GM19452 (cell line): ENCODE data around the gene CLEC16A.

Source experiments
- ATAC-seq: cut with Tn5 transposase; IDR thresholded peaks from one replicate; pipeline ENCODE4 v1.9.1; 2021; ENCODE audit not compliant: unreplicated experiment

Gene CLEC16A

GRCh38 chr16:10987361-10988163 lies 43.2 kb downstream of the CLEC16A start:
- ATAC-seq = no peak

DNA sequence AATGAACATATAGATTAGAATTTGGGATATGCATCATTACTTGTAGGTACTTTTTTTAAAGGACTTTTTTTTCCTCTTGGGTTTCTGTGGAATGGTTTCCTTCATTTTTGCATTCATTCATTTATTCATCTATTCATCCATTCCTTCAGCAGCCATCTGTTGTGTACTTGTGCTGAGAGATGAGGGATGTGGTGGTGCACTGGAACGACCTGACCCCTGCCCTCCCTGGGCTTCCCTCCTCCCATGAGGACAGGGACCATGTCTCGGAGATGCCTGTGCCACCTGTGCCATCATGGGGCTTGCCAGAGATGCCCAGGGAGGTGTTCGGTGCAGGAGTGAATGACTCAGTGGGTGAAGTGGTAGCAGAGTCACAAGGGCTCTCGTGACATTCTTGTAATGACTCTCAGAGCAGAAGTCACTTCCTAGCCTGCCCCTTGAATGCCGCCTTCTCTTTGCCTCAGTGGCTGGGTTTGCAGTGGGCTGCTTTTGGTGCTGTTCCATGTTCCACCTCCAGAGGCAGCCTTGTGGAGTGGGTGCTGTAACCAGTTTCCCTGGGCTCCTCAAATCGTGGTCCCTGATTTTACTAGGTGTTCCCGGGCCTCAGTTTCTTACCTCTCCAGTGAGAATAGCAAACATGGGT lies 43.9 kb downstream of the CLEC16A start:
- ATAC-seq = peak; percentile 67

GRCh38 chr16:10988879-10989278 lies 44.5 kb downstream of the CLEC16A start:
- no peak for ATAC-seq

DNA sequence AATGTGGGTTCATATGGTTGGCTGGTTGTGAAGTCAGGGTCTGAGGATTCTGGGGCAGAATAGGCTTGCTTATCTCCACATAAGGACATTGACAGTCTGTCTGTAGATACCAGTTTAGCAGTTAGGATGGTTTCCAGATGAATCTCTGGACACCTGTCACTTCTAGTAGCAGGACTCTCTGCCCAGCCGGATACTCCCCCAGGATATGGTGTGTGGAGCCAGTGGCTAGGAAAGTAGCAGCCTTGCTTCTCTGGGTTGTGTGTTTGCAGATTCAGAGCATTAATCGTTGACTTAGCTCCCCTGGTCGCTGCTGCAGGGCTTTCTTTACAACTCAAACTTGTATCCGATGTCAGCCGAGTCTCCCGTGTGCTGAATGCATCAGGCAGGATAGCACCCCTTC lies 45.2 kb downstream of the CLEC16A start:
- no peak for ATAC-seq

DNA sequence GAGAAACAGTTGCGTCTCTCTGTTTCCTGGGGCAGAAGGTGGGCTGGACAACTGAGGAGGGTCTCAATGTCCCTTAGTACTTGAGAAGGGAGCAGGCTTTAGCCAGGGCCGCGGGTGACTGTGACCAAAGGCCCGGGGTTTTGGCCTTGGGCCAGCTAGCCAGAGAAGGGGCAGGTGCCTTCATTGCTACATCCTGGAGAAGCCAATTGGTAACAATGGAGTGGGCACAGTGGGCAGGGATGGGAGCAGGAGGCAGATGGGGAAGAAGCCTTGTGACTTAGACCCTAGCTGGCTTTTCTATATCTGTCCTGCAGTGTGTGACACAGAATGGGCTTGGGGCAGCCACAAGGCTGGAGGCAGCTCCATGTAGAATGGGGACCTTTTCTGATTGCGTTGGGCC lies 46.0 kb downstream of the CLEC16A start:
- ATAC-seq = no peak

DNA sequence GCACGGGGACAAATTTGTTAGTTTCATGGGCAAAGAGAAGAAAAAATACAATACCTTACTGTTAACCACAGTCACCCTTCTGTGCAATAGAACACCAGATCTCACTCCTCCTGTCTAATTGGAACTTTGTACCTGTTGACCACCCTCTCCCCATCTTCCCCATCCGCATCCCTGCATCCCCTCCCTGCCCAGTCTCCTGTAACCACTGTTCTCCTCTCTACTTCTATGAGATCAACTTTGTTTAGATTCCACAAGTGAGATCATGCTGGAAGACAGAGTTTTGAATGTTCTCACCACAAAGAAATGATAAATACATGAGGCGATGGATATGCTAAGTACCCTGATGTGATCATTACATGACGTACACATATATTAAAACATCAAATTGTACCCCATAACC lies 47.7 kb downstream of the CLEC16A start:
- ATAC-seq = no peak

- no peak for ATAC-seq
These were observed 48.4 kb downstream of the CLEC16A start for GRCh38 chr16:10992797-10993196.

- ATAC-seq = no peak
These were observed 49.3 kb downstream of the CLEC16A start for GRCh38 chr16:10993649-10994048.

DNA sequence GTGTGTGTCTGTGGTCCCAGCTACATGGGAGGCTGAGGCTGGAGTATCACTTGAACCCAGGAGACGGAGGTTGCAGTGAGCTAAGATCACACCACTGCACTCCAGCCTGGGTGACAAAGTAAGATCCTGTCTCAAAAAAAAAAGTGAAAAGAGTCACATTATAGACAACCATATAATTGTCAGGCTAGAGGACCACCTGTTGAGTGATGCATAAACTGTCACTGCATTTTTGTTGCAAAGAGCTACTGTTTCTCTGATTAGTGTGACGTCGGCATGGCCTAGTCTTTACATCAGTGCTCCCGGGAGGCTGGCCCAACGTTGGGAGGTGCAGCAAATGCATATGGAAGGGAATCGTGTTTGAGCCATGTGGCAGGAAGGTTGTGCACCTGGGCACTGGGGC lies 50.2 kb downstream of the CLEC16A start:
- no peak for ATAC-seq

- no peak for ATAC-seq
These were observed 51.2 kb downstream of the CLEC16A start for GRCh38 chr16:10995565-10995964.

DNA sequence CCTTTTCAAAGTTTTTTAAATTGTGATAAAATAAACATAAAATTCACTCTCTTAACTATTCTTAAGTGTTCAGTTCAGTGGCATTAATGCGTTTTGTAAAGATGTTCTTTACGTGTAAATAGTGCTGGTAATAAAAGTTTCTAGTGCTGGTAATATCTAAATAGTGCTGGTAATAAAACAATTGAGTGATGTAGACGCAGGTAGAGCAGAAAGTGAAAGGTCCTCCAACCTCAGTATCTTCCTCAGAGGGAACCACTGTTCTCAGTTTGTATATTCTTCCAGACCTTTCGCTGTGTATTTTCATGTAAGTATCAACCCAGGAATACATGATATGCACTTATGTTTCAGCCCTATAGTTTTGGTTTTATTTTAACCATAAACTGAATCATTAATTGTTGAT lies 53.1 kb downstream of the CLEC16A start:
- ATAC-seq = no peak

DNA sequence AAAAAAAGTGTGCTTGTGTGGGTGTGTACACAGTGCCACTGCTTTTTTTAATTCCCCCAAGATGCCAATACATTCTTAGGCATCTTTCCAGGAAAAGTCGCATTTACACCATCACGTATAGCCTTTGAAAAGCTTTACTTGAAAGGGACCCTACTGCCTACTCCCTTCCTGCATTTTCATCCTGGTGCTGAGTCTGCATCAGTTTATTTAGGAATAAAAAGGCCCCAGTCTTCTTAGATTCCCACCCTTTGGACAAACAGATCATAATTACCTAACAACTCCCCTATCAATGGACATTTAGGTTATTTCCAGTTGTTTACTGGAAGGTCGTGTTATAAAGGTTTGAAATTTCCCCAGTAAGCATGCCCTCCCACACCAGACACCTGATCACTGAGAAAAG lies 54.9 kb downstream of the CLEC16A start:
- ATAC-seq = no peak

- ATAC-seq = no peak
These were observed 57.2 kb downstream of the CLEC16A start for GRCh38 chr16:11001611-11002010.

- no peak for ATAC-seq
These were observed 58.8 kb downstream of the CLEC16A start for GRCh38 chr16:11003141-11003540.

DNA sequence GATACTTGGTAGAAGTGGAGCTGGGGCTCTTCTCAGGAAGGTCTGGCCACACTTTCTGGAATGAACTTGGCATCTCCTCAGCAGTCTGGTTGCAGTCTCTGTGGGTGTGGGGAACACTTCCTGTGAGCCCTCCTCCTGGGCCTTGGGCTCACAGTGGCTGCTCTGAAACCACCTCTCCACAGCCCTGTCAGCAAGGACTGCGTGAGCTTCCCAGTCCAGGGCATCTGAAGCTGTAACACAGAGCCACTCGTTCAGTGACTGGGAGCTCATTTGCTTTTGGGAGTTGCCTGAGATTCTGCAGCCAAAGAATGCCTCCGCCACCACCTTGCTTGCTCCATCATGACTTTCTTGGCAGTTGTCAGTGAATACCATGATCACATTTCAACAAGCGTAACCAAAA lies 60.0 kb downstream of the CLEC16A start:
- ATAC-seq = no peak

DNA sequence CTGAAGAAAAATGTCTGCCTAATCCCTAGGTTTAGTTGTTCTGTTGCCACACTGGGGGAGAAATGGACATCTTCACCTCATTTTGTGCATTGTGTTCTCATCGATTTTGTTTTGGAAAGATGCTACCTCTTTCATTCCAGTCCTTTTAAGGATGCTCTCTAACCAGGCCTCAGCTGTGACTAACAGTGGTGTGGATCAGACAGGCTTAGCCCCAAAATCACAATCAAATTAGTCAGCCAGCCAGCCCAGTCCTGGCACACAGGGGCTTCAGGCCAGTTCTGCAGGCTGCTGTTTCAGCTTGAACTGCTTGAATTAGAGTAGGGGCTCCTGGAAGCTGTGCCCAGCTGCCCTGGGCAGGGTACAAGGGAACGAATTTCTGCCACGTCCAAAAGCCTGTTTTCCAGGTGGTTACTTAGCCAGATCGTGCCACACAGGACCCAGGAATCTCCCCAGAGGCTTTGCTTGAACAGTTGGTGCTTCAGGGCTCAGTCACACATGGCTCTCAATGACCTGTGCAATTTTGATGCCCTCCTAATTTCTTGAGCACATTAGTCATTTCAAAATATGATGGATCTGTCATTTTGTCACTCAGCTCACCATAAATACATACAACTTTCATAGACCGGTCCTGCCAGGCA lies 60.7 kb downstream of the CLEC16A start:
- ATAC-seq = no peak

DNA sequence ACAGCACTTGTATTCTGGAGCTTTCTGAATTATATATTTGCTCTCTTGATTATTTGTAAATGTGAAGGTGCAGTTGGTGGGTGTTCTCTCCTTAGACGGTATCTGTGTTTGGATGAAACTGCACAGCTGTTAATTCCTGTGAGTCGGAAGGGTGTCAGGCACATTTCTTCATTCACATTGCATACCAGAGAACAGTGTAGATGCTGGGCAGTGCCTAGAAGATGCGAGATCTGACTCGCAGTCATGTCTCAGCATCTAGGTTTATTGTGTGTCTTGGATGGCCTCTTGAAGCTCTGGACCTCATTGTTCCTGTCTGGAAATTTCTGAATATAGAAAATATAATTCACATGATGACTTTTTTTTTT lies 61.2 kb downstream of the CLEC16A start:
- ATAC-seq = no peak

GRCh38 chr16:11006656-11007055 lies 62.3 kb downstream of the CLEC16A start:
- ATAC-seq = no peak

- no peak for ATAC-seq
These were observed 63.4 kb downstream of the CLEC16A start for GRCh38 chr16:11007714-11008280.

GRCh38 chr16:11009027-11009755 lies 64.8 kb downstream of the CLEC16A start:
- no peak for ATAC-seq

GRCh38 chr16:11010575-11011221 lies 66.3 kb downstream of the CLEC16A start:
- no peak for ATAC-seq
